Calu3 (cell line): ENCODE measurements around the gene BRIP1. TPM values are rescaled to one million over a fixed set of nuclear protein-coding genes. Genes with fewer than 3 reads are reported as not detected.
"Not testable (repeated sequence)": the region's sequence is repeated elsewhere in the genome, so short reads cannot be mapped to it uniquely, and the experiment has no call there.

Experiments used
- BruUV-seq: library from RNA; stranded (reverse); fragments of 400-500 nt; replicated peaks from 2 replicates; lab custom pipeline; 2021; lab: Mats Ljungman, UMichigan
- CTCF ChIA-PET: fragments of 300-600 bp; sonication (Branson Sonifier 250); formaldehyde crosslinking; loops from one replicate; lab custom pipeline; 2022; ENCODE audit warnings: antibody characterized with exemption; lab: Charles Lee
- DNase-seq: peaks from one replicate; pipeline ENCODE4 v3.0.0; 2022
- H3K27ac Mint-ChIP-seq: one replicate; pipeline ENCODE4 v1.8.0; 2022; ENCODE audit warnings: mixed read lengths; ENCODE audit not compliant: unreplicated experiment
- H3K27me3 Mint-ChIP-seq: one replicate; pipeline ENCODE4 v1.8.0; 2022; ENCODE audit warnings: mixed read lengths; ENCODE audit not compliant: unreplicated experiment
- H3K36me3 Mint-ChIP-seq: one replicate; pipeline ENCODE4 v1.8.0; 2022; ENCODE audit warnings: mild to moderate bottlenecking, moderate library complexity, mixed read lengths; ENCODE audit not compliant: insufficient read depth, unreplicated experiment
- H3K4me1 Mint-ChIP-seq: one replicate; pipeline ENCODE4 v1.8.0; 2022; ENCODE audit warnings: mild to moderate bottlenecking, low read depth, mixed read lengths; ENCODE audit not compliant: unreplicated experiment
- H3K4me3 Mint-ChIP-seq: one replicate; pipeline ENCODE4 v1.8.0; 2022; ENCODE audit warnings: mild to moderate bottlenecking, low read depth, moderate library complexity, mixed read lengths; ENCODE audit not compliant: unreplicated experiment
- H3K9me3 Mint-ChIP-seq: one replicate; pipeline ENCODE4 v1.8.0; 2022; ENCODE audit warnings: low read depth, mixed read lengths; ENCODE audit not compliant: unreplicated experiment
- intact Hi-C: fragments of 100-400 bp; cut with micrococcal nuclease; formaldehyde crosslinking; loops from one replicate; pipeline ENCODE4 v1.10.0; 2022; ENCODE audit not compliant: unreplicated experiment
- total RNA-seq: library from RNA; stranded (reverse); gene quantifications from 2 replicates; pipeline ENCODE4 v1.2.3, GENCODE V29; 2022
- TF ChIP-seq, protein P1 (sequence below): fragments of 200-600 bp; IDR thresholded peaks from one replicate; pipeline ENCODE4 v1.8.0; 2022; ENCODE audit warnings: antibody characterized with exemption; ENCODE audit not compliant: unreplicated experiment

The BRIP1 gene
- total RNA-seq, 1 experiment from 2014 or later = 12.3 TPM

DNA sequence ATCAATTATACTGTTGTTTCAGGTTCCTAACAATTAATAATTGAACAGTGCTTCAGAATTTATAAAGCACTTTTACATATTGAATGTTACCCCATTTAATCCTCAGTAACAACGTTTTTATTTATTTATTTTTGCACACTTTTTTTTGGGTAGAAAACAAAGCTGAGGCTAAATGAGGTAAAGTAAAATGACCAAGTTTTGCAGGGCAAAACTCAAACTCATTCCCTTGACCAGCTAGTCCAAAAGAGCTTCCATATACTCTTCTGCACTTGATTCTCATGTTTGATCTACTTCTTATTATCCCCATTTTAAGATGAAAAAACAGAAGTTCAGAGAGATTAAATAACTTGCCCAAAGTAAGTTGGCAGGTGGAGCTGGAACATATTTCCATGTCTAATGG lies 191.2 kb downstream of the BRIP1 start:
- Mint-ChIP-seq H3K36me3 (no peaks in the 10 kb centered on the region), H3K4me3 (no peak overlapping the region), H3K4me1 (no peaks in the 10 kb centered on the region), H3K9me3 (peaks cover 2% of the 10 kb centered on the region), H3K27ac (no peak overlapping the region), H3K27me3 (no peaks in the 10 kb centered on the region)
- intact Hi-C loops = no loop called here
- CTCF ChIA-PET = no interaction called here
- TF ChIP-seq, protein P1, sequence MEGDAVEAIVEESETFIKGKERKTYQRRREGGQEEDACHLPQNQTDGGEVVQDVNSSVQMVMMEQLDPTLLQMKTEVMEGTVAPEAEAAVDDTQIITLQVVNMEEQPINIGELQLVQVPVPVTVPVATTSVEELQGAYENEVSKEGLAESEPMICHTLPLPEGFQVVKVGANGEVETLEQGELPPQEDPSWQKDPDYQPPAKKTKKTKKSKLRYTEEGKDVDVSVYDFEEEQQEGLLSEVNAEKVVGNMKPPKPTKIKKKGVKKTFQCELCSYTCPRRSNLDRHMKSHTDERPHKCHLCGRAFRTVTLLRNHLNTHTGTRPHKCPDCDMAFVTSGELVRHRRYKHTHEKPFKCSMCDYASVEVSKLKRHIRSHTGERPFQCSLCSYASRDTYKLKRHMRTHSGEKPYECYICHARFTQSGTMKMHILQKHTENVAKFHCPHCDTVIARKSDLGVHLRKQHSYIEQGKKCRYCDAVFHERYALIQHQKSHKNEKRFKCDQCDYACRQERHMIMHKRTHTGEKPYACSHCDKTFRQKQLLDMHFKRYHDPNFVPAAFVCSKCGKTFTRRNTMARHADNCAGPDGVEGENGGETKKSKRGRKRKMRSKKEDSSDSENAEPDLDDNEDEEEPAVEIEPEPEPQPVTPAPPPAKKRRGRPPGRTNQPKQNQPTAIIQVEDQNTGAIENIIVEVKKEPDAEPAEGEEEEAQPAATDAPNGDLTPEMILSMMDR = no peak
- no TSS peak for BruUV-seq
- no peak for DNase-seq

DNA sequence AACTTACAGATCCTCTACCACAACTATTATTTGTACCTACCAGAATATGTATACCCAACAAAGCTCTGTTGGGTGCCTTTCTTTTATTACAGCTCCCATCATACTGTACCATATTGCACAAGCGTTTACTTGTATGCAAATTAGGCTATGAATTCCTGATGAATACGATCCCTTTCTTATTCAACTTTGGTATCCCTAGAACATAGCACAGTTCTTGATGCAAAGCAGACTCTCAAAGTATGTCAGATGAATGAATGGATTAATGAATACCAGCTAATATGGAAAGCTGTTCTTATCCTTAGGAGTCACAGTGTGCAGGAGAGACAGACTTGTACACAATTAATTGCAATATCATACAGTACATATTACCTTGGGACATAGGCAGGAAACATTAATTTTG lies 192.6 kb downstream of the BRIP1 start:
- no peaks in the 10 kb centered on the region for H3K4me1 Mint-ChIP-seq
- DNase-seq = no peak
- no peak overlapping the region for H3K27ac Mint-ChIP-seq
- H3K27me3 Mint-ChIP-seq = no peaks in the 10 kb centered on the region
- peaks cover 2% of the 10 kb centered on the region for H3K9me3 Mint-ChIP-seq
- TF ChIP-seq, protein P1 = no peak
- no peaks in the 10 kb centered on the region for H3K36me3 Mint-ChIP-seq
- no TSS peak for BruUV-seq
- no peak overlapping the region for H3K4me3 Mint-ChIP-seq
- intact Hi-C loops = no loop called here
- CTCF ChIA-PET = interaction anchor here (0.6 kb wide), 1 partner anchor 443 kb away, joined by 4 read pairs; no protein-coding TSS in a partner anchor

DNA sequence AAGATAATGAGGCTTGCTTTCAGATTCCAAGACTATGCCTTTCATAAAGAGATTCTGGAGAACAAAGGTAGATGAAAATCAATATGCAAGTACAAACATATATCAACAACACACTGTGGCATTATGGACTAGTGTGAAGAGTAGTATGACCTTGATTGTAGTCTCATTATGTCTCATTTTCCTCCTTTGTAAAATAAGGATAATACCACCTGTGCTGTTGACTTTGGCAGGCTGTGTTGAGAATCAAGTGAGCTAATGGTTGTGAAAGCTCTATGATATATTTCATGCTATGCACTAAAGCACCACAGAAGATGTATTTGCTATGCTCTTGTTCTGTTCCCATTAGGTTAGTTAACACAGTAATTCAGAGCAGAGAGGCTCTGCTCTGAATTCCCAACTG lies 193.8 kb downstream of the BRIP1 start:
- H3K4me3 Mint-ChIP-seq = no peak overlapping the region
- peaks cover 2% of the 10 kb centered on the region for H3K9me3 Mint-ChIP-seq
- no peaks in the 10 kb centered on the region for H3K4me1 Mint-ChIP-seq
- H3K27me3 Mint-ChIP-seq = no peaks in the 10 kb centered on the region
- H3K36me3 Mint-ChIP-seq = no peaks in the 10 kb centered on the region
- intact Hi-C loops = no loop called here
- no peak for DNase-seq
- no TSS peak for BruUV-seq
- no peak overlapping the region for H3K27ac Mint-ChIP-seq
- TF ChIP-seq, protein P1 = no peak
- CTCF ChIA-PET = no interaction called here

DNA sequence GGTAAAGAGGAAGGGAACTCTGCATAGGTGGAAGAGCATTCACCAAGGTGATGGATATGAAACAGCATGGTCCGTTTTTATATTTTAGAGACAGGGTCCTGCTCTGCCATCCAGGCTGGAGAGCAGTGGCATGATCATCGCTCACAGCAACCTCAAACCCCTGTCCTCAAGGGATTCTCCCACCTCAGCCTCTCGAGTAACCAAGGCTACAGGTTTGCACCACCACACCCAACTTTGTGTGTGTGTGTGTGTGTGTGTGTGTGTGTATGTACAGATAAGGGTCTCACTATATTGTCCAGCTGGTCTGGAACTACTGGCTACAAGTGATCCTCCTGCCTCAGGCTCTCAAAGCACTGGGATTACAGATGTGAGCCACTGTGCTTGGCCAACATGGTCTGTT lies 194.8 kb downstream of the BRIP1 start:
- CTCF ChIA-PET = no interaction called here
- Mint-ChIP-seq H3K27me3 (no peaks in the 10 kb centered on the region), H3K36me3 (no peaks in the 10 kb centered on the region), H3K4me3 (no peak overlapping the region), H3K4me1 (no peaks in the 10 kb centered on the region), H3K27ac (no peak overlapping the region), H3K9me3 (no peaks in the 10 kb centered on the region)
- intact Hi-C loops = no loop called here
- BruUV-seq = no TSS peak
- DNase-seq = no peak
- TF ChIP-seq, protein P1 = no peak

DNA sequence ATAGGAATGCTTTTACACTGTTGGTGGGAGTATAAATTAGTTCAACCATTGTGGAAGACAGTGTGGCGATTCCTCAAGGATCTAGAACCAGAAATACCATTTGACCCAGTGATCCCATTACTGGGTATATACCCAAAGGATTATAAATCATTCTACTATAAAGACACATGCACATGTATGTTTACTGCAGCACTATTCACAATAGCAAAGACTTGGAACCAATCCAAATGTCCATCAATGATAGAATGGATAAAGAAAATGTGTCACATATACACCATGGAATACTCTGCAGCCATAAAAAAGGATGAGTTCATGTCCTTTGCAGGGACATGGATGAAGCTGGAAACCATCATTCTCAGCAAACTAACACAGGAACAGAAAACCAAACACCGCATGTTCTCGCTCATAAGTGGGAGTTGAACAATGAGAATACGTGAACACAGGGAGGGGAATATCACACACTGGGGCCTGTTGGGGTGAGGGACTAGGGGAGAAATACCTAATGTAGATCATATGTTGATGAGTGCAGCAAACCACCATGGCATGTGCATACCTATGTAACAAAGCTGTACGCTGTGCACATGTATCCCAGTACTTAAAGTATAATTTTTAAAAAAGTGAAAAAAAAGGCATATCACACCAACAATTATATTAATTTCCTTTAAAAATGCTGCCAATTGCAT lies 196.8 kb downstream of the BRIP1 start:
- intact Hi-C loops, H3K36me3 Mint-ChIP-seq, H3K4me1 Mint-ChIP-seq, CTCF ChIA-PET, DNase-seq, H3K27me3 Mint-ChIP-seq, H3K27ac Mint-ChIP-seq, H3K9me3 Mint-ChIP-seq, BruUV-seq, H3K4me3 Mint-ChIP-seq: not testable (repeated sequence)
